ENCODE data around the gene LRRC46. TPM values are rescaled to one million over a fixed set of nuclear protein-coding genes. Genes with fewer than 3 reads are reported as not detected.

LRRC46 gene
- total and polyA plus RNA-seq, 3 donors from 2014 or later: 18.4 to 147 (median 28.3) TPM

DNA sequence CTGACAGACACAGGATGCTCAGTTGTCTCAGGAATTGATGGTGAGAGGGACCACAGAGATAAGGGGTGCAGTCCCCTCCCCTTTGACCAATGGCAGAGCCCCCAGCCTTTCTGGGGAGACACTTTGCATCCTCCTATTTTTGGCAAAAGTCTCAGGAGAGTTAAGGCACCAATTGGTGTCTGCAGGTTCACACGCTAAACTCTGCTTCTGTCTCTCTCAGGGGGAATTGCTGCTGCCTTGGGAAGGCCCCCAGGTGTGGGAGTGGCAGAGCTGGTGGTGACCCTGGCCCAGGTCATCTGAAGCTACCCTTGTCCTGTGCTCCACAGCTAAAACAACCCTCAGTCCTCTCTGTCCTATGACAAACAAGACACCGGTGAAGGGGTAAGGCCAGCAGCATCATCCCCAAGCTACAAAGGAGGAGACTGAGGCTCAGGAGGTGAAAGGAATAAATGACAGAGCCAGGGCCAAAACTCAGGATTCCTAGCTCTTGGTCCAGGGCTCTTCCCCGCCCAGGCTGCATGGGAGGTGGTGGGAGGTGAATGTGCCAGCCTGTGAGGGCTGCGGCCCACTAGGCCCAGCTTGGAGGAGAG, 30.2 kb upstream of the LRRC46 start:
- H3K27ac ChIP-seq: no peak overlapping the region
- TF ChIP-seq, protein P1, sequence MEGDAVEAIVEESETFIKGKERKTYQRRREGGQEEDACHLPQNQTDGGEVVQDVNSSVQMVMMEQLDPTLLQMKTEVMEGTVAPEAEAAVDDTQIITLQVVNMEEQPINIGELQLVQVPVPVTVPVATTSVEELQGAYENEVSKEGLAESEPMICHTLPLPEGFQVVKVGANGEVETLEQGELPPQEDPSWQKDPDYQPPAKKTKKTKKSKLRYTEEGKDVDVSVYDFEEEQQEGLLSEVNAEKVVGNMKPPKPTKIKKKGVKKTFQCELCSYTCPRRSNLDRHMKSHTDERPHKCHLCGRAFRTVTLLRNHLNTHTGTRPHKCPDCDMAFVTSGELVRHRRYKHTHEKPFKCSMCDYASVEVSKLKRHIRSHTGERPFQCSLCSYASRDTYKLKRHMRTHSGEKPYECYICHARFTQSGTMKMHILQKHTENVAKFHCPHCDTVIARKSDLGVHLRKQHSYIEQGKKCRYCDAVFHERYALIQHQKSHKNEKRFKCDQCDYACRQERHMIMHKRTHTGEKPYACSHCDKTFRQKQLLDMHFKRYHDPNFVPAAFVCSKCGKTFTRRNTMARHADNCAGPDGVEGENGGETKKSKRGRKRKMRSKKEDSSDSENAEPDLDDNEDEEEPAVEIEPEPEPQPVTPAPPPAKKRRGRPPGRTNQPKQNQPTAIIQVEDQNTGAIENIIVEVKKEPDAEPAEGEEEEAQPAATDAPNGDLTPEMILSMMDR (IDR thresholded peaks at IDR 0.05): no peak
- no peak for TF ChIP-seq POLR2A (IDR thresholded peaks at IDR 0.05)
- no peaks in the 10 kb centered on the region for H3K4me1 ChIP-seq
- no peak for DNase-seq
- H3K9me3 ChIP-seq: no peaks in the 10 kb centered on the region
- H3K36me3 ChIP-seq (ENCODE audit: low read depth, missing control alignments): no peaks in the 10 kb centered on the region
- H3K4me3 ChIP-seq: no peak overlapping the region
- intact Hi-C loops (cut with DNase I; ENCODE audit: low total_unique reads): no loop called here
- no peaks in the 10 kb centered on the region for H3K27me3 ChIP-seq
- 85 to 93% methylated on average over 4 of the region's 4 CpGs for WGBS, 2 donors

DNA sequence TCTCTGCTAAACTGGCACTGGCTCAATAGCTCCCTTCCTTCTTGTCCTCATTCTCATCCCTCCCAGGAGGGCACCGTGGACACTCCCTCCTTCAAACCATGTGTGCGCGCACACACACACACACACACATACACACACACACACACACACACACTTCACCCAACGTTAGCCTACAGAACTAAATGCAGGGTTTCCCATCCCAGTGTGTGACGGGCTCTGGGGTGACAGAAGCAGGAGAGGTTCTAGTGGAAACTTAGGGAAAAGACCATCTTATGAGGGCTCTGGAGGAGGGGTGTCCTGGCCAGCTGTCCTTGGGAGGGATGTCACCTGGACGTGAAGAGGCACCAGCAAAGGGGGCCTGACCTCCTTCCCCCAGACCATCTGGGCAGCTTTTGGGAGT, 29.6 kb upstream of the LRRC46 start:
- intact Hi-C loops (cut with DNase I; ENCODE audit: low total_unique reads): no loop called here
- H3K9me3 ChIP-seq: no peaks in the 10 kb centered on the region
- H3K4me1 ChIP-seq: no peaks in the 10 kb centered on the region
- DNase-seq: no peak
- H3K4me3 ChIP-seq: no peak overlapping the region
- 47 to 53% methylated on average over 6 of the region's 6 CpGs for WGBS, 2 donors
- H3K36me3 ChIP-seq (ENCODE audit: low read depth, missing control alignments): no peaks in the 10 kb centered on the region
- no peak overlapping the region for H3K27ac ChIP-seq
- no peaks in the 10 kb centered on the region for H3K27me3 ChIP-seq
- TF ChIP-seq, protein P1 (IDR thresholded peaks at IDR 0.05): no peak
- TF ChIP-seq POLR2A (IDR thresholded peaks at IDR 0.05): no peak

DNA sequence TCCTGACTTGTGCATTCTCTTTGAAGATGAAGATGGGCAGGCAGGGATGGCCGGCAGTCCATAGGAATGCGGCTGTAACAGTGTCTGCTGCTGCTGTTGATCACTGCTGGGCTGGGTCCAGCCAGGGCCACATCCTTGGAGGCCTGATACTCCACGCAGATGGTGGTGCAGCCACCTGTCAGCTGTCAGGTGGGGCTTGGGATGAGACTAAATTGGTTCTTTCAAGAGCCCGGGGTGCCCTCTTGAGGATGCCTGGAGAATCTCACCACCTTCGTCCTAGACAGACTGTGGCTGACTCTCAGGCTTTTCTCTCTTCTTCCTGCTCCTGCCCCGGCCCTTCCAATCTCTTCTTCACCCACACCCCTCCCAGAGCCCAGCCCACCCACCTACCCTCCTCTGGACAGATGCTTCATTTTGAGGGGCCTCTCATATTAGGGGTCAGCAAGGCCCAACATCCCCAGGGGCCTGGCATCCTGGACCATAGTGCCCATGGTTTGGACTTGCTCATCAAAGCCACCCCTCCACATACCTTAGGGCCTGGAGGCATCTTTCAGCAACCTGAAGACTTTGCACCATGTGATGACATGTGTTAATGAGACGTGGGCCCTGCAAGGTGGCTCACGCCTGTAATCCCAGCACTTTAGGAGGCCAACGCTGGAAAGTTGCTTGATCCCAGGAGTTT, 29.0 kb upstream of the LRRC46 start:
- no peaks in the 10 kb centered on the region for H3K4me1 ChIP-seq
- H3K27me3 ChIP-seq: no peaks in the 10 kb centered on the region

DNA sequence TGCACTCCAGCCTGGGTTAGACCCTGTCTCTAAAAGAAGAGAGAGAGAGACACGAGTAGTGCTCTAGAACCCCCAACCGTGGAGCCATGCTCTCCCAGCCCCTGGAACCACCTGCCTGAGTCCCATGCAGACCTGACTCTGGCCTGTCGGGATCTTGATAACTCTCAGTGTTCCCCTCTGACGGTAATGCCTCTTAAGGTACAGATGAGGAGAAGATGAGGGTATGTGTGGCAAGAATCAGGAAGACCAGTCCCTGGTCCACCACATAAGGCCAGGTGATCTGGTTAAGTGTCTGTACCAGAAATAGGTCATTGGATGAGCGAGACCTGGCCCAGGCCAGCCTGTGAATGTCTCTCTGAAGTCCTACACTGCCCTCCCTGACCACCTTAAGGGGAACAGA, 28.3 kb upstream of the LRRC46 start:
- H3K27me3 ChIP-seq: no peaks in the 10 kb centered on the region
- 71 to 79% methylated on average over 5 of the region's 5 CpGs for WGBS, 2 donors
- intact Hi-C loops (cut with DNase I; ENCODE audit: low total_unique reads): no loop called here

More for the DNA sequence above, 29.0 kb upstream of the LRRC46 start:
- H3K9me3 ChIP-seq: no peaks in the 10 kb centered on the region
- H3K36me3 ChIP-seq (ENCODE audit: low read depth, missing control alignments): no peaks in the 10 kb centered on the region
- no peak for TF ChIP-seq POLR2A (IDR thresholded peaks at IDR 0.05)
- TF ChIP-seq, protein P1 (IDR thresholded peaks at IDR 0.05): peak in 2 of 3 experiments; percentile 25
- intact Hi-C loops (cut with DNase I; ENCODE audit: low total_unique reads): no loop called here
- WGBS, 2 donors: 37 to 60% methylated on average over 9 of the region's 9 CpGs
- no peak overlapping the region for H3K27ac ChIP-seq
- no peak overlapping the region for H3K4me3 ChIP-seq
- peak; percentile 67 for DNase-seq

More for the DNA sequence above, 28.3 kb upstream of the LRRC46 start:
- no peak for TF ChIP-seq POLR2A (IDR thresholded peaks at IDR 0.05)
- TF ChIP-seq, protein P1 (IDR thresholded peaks at IDR 0.05): no peak
- Histone ChIP-seq H3K36me3 (ENCODE audit: low read depth, missing control alignments) (no peaks in the 10 kb centered on the region), H3K27ac (no peak overlapping the region), H3K4me3 (no peak overlapping the region), H3K4me1 (no peaks in the 10 kb centered on the region), H3K9me3 (no peaks in the 10 kb centered on the region)
- no peak for DNase-seq
